Measurements from ENCODE around the gene BCAS3.

GRCh38 chr17:60759756-60760155 is 82.1 kb downstream of the BCAS3 start:
- no peak for TF ChIP-seq EZH2 (IDR thresholded peaks at IDR 0.05)
- no peak for TF ChIP-seq POLR2A (IDR thresholded peaks at IDR 0.05; ENCODE audit: borderline replicate concordance, extremely low read depth, insufficient read depth, insufficient read length)
- no peak for TF ChIP-seq FOSL1 (IDR thresholded peaks at IDR 0.05; ENCODE audit: low read depth)
- TF ChIP-seq ZNF274 (IDR thresholded peaks at IDR 0.05; ENCODE audit: low read depth, low read length) = no peak
- no peak for TF ChIP-seq CTCF (IDR thresholded peaks at IDR 0.05 in 2 of 3, conservative IDR thresholded peaks at IDR 0.05 in 1 of 3; ENCODE audit: borderline replicate concordance in 1 of 3, insufficient read depth in 1 of 3, low read depth in 2 of 3, low read length in 2 of 3)
- TF ChIP-seq MAX (IDR thresholded peaks at IDR 0.05) = no peak

All from HCT116 (cell line).